ENCODE results near the gene NOVA1.

DNA sequence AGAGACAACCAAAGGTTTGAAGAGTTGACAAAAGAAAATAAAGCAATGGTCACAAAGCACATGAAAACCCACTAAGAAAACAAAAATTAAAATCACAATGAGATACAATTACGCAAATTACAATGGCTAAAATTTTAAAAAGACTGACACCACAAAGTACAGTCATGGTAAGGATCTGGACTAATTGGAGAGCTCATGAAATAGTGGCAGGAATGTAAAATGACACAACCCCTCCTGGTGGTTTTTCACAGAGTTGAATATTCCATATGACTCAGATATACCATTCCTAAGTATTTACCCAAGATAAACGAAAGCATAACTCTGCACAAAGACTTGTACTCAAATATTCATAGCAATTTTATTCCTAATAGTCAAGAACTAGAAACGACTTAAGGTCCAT is 65.9 kb downstream of the NOVA1 start:
- TF ChIP-seq POLR2A (IDR thresholded peaks at IDR 0.05; ENCODE audit: low read depth, low read length) (no peak), GATA2 (IDR thresholded peaks at IDR 0.05; ENCODE audit: insufficient read depth, insufficient read length, low read depth, low read length) (no peak), EZH2 (IDR thresholded peaks at IDR 0.05; ENCODE audit: borderline replicate concordance, low read depth, low read length, severe bottlenecking) (no peak)
- TF ChIP-seq, protein P1, sequence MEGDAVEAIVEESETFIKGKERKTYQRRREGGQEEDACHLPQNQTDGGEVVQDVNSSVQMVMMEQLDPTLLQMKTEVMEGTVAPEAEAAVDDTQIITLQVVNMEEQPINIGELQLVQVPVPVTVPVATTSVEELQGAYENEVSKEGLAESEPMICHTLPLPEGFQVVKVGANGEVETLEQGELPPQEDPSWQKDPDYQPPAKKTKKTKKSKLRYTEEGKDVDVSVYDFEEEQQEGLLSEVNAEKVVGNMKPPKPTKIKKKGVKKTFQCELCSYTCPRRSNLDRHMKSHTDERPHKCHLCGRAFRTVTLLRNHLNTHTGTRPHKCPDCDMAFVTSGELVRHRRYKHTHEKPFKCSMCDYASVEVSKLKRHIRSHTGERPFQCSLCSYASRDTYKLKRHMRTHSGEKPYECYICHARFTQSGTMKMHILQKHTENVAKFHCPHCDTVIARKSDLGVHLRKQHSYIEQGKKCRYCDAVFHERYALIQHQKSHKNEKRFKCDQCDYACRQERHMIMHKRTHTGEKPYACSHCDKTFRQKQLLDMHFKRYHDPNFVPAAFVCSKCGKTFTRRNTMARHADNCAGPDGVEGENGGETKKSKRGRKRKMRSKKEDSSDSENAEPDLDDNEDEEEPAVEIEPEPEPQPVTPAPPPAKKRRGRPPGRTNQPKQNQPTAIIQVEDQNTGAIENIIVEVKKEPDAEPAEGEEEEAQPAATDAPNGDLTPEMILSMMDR (IDR thresholded peaks at IDR 0.05; ENCODE audit: extremely low read depth in 1 of 2, insufficient read depth in 1 of 2, low read depth in 1 of 2, low read length in 2 of 2) = no peak

All from endothelial cell of umbilical vein (primary cell).